Measurements from ENCODE around the gene PDCL2.

PDCL2 gene

DNA sequence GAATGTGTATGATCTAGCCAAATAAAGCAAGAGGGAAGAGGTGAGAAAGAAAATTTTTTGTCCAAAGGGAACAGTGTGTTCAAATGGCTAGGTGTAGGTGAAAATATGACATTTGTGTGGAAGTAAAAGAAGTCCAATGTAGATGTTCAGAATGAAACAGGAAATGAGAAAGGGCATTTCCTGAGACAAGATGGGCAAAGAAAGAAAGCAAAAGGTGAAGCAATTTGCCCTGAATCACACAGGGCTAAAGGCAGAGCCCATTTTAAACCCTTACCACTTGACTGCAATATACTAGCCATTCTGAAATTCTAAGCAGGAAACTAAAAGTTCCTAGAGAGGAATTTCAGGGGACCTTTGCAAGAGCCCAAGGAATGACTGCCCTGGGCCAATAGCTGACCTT is 81.4 kb downstream of the PDCL2 start:
- DNase-seq (ENCODE audit: extremely low read depth, low read depth): no peak
- TF ChIP-seq, protein P1, sequence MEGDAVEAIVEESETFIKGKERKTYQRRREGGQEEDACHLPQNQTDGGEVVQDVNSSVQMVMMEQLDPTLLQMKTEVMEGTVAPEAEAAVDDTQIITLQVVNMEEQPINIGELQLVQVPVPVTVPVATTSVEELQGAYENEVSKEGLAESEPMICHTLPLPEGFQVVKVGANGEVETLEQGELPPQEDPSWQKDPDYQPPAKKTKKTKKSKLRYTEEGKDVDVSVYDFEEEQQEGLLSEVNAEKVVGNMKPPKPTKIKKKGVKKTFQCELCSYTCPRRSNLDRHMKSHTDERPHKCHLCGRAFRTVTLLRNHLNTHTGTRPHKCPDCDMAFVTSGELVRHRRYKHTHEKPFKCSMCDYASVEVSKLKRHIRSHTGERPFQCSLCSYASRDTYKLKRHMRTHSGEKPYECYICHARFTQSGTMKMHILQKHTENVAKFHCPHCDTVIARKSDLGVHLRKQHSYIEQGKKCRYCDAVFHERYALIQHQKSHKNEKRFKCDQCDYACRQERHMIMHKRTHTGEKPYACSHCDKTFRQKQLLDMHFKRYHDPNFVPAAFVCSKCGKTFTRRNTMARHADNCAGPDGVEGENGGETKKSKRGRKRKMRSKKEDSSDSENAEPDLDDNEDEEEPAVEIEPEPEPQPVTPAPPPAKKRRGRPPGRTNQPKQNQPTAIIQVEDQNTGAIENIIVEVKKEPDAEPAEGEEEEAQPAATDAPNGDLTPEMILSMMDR (IDR thresholded peaks at IDR 0.05; ENCODE audit: low read depth, low read length, missing control alignments): no peak
- no peak overlapping the region for H3K4me3 ChIP-seq (replicated peaks; ENCODE audit: low read depth, low read length)

DNA sequence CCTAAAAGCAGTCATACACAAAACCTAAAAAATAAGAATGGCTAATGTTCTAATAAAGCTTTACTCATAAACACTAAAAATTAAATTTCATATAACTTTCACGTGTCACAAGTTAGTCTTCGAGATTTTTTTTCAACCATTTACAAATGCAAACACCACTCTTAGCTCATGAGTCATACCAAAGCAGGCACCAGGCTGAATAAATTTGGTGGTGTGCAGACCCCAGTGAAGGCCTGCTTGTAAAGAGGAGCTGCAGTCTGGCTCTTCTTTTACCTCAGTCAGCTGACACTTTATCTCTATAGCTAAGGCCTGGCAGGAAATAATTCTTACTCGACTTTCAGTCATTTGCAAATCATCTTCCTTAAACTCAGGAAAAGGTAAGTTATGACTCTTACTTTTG is 82.8 kb downstream of the PDCL2 start:
- H3K4me3 ChIP-seq (replicated peaks; ENCODE audit: low read depth, low read length): no peak overlapping the region
- no peak for DNase-seq (ENCODE audit: extremely low read depth, low read depth)
- TF ChIP-seq, protein P1 (IDR thresholded peaks at IDR 0.05; ENCODE audit: low read depth, low read length, missing control alignments): no peak

DNA sequence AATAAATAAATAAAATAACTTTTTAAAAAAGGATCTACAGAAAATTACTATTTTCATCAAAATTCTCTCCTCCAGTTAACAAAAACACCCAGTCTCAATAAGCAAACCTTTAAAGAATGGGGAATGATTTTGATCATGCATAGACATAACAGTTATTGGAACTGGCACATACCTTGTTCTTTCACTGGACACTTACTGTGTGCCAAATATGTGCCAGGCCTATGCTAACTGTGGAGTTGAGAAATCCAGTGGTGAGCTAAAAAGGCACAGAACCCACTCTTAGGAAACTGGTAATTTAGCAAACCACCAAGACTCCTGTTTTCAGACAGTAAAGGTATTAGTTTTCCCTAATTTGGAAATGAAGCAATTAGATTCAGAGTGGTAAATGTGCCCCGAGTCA is 84.4 kb downstream of the PDCL2 start:
- DNase-seq (ENCODE audit: extremely low read depth, low read depth): no peak
- H3K4me3 ChIP-seq (replicated peaks; ENCODE audit: low read depth, low read length): no peak overlapping the region
- TF ChIP-seq, protein P1 (IDR thresholded peaks at IDR 0.05; ENCODE audit: low read depth, low read length, missing control alignments): no peak
